Mucosa of stomach (tissue), 1 donor: ENCODE results near the gene SIK3.
A peak's percentile ranks its signal among the peaks of the same experiment; 100 is the strongest.
"Not testable (repeated sequence)": the region's sequence is repeated elsewhere in the genome, so short reads cannot be mapped to it uniquely, and the experiment has no call there.

Experiments
- H3K27me3 ChIP-seq: one replicate; pipeline ENCODE4 v1.7.0; 2013; ENCODE audit warnings: mild to moderate bottlenecking, low read length; ENCODE audit not compliant: control insufficient read depth, insufficient read depth
- H3K36me3 ChIP-seq: one replicate; pipeline ENCODE4 v1.7.0; 2013; ENCODE audit warnings: low read length; ENCODE audit not compliant: control insufficient read depth, insufficient read depth
- H3K4me1 ChIP-seq: one replicate; pipeline ENCODE4 v1.7.0; 2013; ENCODE audit warnings: mild to moderate bottlenecking, low read length; ENCODE audit not compliant: control insufficient read depth, insufficient read depth
- H3K4me3 ChIP-seq: one replicate; pipeline ENCODE4 v1.7.0; 2013; ENCODE audit warnings: low read length
- H3K9ac ChIP-seq: one replicate; pipeline ENCODE4 v1.7.0; 2013; ENCODE audit warnings: mild to moderate bottlenecking, low read length, moderate library complexity
- H3K9me3 ChIP-seq: one replicate; pipeline ENCODE4 v1.7.0; 2013; ENCODE audit warnings: mild to moderate bottlenecking, low read length, moderate library complexity; ENCODE audit not compliant: control insufficient read depth
- donor health status: Pancreatic carcinoma.

SIK3 gene

DNA sequence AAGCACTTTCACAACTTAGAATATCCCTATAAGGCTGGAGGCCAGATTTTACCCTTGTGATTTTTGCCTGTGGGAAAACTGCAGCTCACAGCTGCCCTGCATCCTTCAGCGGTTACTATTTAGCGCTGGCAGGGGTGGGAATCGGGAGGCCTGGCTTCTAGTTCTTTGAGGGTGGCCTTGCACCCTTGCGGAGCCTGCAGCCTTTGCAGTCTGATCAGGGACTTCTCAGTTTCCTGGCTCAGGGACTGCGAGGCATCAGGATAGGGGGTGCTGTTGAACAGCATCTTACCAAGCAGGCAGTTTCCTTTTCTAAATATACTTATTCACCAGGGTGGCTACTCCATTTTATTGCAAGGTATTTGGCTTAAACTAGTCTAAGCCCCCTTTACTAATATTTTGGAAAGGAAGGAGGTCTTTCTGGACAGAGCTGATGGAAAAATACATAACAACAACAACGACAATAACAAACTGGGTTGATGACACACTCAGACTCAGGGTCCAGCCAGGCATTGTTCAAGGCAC is 257.9 kb downstream of the SIK3 start:
- peaks cover 25% of the 10 kb centered on the region for H3K4me1 ChIP-seq

GRCh38 chr11:116838321-116839084 is 259.7 kb downstream of the SIK3 start:
- Histone ChIP-seq H3K4me3 (no peak overlapping the region), H3K9me3 (no peaks in the 10 kb centered on the region), H3K36me3 (no peaks in the 10 kb centered on the region), H3K9ac (no peak overlapping the region), H3K4me1 (peaks cover 29% of the 10 kb centered on the region), H3K27me3 (no peaks in the 10 kb centered on the region)

More for the DNA sequence above, 257.9 kb downstream of the SIK3 start:
- no peak overlapping the region for H3K9ac ChIP-seq
- no peaks in the 10 kb centered on the region for H3K27me3 ChIP-seq
- H3K9me3 ChIP-seq: no peaks in the 10 kb centered on the region
- H3K36me3 ChIP-seq: no peaks in the 10 kb centered on the region
- H3K4me3 ChIP-seq: no peak overlapping the region

- H3K9ac ChIP-seq: no peak within 1 kb of the TSS
- no peaks in the 10 kb centered on the region for H3K36me3 ChIP-seq
- peaks cover 28% of the 10 kb centered on the region for H3K4me1 ChIP-seq
Measured at GRCh38 chr11:116837231-116838091, 260.8 kb downstream of the SIK3 start, which contains the start of gene APOA1. TSS of gene APOA1 (minus strand) at chr11:116837622. CDS start at chr11:116837387, 235 bp downstream.

GRCh38 chr11:116836632-116836991 is 261.6 kb downstream of the SIK3 start:
- no peaks in the 10 kb centered on the region for H3K36me3 ChIP-seq
- no peak overlapping the region for H3K9ac ChIP-seq
- H3K4me3 ChIP-seq: no peak overlapping the region
- H3K9me3 ChIP-seq: no peaks in the 10 kb centered on the region
- H3K4me1 ChIP-seq: peaks cover 33% of the 10 kb centered on the region
- H3K27me3 ChIP-seq: no peaks in the 10 kb centered on the region

More at GRCh38 chr11:116837231-116838091, 260.8 kb downstream of the SIK3 start, which contains the start of gene APOA1:
- H3K27me3 ChIP-seq: no peaks in the 10 kb centered on the region
- H3K4me3 ChIP-seq: no peak within 1 kb of the TSS
- no peaks in the 10 kb centered on the region for H3K9me3 ChIP-seq

GRCh38 chr11:116835791-116836631 is 262.2 kb downstream of the SIK3 start:
- no peaks in the 10 kb centered on the region for H3K36me3 ChIP-seq
- H3K4me3 ChIP-seq: peak overlapping the region; percentile 15
- peaks cover 36% of the 10 kb centered on the region for H3K4me1 ChIP-seq
- no peaks in the 10 kb centered on the region for H3K27me3 ChIP-seq
- H3K9ac ChIP-seq: no peak overlapping the region
- no peaks in the 10 kb centered on the region for H3K9me3 ChIP-seq

- H3K36me3 ChIP-seq: no peaks in the 10 kb centered on the region
- H3K27me3 ChIP-seq: no peaks in the 10 kb centered on the region
- H3K4me3 ChIP-seq: peak overlapping the region; percentile 15
- H3K9me3 ChIP-seq: no peaks in the 10 kb centered on the region
- H3K9ac ChIP-seq: no peak overlapping the region
- peaks cover 36% of the 10 kb centered on the region for H3K4me1 ChIP-seq
Measured at GRCh38 chr11:116835042-116835772, 263.0 kb downstream of the SIK3 start.

DNA sequence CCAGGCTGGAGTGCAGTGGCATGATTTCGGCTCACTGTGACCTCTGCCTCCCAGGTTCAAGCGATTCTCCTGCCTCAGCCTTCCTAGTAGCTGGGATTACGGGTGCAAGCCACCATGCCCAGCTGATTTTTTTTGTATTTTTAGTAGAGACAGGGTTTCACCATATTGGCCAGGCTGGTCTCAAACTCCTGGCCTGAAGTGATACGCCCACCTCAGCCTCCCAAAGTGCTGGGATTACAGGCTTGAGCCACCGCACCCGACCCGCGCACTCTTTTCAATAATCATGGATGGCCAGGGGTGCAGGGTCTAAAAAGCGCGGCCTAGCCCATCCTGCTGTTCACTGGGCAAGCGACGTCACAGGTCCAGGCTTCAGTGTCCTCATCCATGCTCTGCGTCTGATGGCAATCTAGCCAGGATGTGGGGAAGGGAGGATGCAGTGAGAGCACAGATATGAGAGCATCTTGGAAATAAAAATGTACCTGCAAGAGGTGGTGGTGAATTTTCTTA is 263.6 kb downstream of the SIK3 start:
- not testable (repeated sequence) for H3K36me3 ChIP-seq, H3K4me3 ChIP-seq, H3K9ac ChIP-seq, H3K9me3 ChIP-seq, H3K27me3 ChIP-seq
- peaks cover 40% of the 10 kb centered on the region for H3K4me1 ChIP-seq

DNA sequence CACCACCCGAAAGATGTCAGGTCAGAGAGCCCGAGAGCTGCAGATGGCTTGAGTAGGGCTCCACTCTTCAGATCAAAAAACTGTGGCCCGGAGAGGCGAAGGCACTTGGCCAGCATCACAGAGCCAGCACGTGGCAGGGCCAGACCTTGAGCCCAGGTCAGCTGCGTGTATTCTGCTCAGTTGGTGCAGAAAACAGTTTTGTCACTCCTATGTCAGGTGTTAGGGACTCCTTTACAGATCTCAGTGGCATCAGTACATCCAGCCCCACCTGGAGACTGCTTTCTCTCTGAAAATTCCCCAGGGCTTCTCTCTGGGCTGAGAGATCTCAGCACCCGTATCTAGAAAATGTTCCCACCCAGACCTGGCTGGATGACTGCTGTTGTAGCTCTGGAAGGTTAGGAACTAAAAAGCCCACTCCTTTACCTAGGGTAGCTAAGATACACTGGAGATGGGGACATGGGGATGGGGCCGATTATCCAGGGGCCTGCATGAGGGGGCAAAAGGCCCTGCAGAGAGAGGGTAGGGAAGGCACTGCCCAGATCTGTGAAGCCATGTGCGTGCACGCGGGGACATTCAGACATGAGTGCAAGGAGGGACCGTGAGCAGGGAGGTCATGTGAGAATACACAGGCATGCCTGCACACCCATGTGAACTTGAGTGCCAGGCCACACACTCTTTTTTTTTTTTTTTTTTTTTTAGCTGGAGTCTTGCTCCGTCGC is 264.3 kb downstream of the SIK3 start:
- Histone ChIP-seq H3K4me1 (peaks cover 44% of the 10 kb centered on the region), H3K27me3 (no peaks in the 10 kb centered on the region), H3K4me3 (no peak overlapping the region), H3K9me3 (no peaks in the 10 kb centered on the region), H3K36me3 (no peaks in the 10 kb centered on the region), H3K9ac (no peak overlapping the region)

DNA sequence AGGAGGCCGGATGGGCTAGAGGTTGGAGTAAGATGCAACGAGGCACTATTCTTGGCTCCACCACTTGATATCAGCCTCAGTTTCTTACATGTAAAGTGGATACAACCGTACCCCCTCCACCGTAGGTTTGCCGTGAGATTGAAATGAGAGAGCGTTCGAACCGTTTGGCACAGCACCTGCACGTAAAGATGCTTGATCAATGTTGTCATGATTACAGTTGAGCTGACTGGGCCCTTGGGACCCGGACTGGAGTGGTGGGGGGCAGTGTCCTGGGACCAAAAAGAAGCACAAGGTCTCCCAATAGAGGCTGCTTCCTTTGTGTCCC is 264.8 kb downstream of the SIK3 start:
- Histone ChIP-seq H3K4me1 (peaks cover 44% of the 10 kb centered on the region), H3K4me3 (no peak overlapping the region), H3K27me3 (no peaks in the 10 kb centered on the region), H3K9me3 (no peaks in the 10 kb centered on the region), H3K9ac (no peak overlapping the region), H3K36me3 (no peaks in the 10 kb centered on the region)

DNA sequence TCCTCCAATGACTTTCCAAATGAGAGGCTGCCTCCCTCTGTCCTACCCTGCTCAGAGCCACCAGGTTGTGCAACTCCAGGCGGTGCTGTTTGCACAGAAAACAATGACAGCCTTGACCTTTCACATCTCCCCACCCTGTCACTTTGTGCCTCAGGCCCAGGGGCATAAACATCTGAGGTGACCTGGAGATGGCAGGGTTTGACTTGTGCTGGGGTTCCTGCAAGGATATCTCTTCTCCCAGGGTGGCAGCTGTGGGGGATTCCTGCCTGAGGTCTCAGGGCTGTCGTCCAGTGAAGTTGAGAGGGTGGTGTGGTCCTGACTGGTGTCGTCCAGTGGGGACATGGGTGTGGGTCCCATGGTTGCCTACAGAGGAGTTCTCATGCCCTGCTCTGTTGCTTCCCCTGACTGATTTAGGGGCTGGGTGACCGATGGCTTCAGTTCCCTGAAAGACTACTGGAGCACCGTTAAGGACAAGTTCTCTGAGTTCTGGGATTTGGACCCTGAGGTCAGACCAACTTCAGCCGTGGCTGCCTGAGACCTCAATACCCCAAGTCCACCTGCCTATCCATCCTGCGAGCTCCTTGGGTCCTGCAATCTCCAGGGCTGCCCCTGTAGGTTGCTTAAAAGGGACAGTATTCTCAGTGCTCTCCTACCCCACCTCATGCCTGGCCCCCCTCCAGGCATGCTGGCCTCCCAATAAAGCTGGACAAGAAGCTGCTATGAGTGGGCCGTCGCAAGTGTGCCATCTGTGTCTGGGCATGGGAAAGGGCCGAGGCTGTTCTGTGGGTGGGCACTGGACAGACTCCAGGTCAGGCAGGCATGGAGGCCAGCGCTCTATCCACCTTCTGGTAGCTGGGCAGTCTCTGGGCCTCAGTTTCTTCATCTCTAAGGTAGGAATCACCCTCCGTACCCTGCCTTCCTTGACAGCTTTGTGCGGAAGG is 265.6 kb downstream of the SIK3 start:
- peak overlapping the region; percentile 12 for H3K9ac ChIP-seq
- no peaks in the 10 kb centered on the region for H3K36me3 ChIP-seq
- H3K9me3 ChIP-seq: no peaks in the 10 kb centered on the region
- H3K4me1 ChIP-seq: peaks cover 44% of the 10 kb centered on the region
- no peaks in the 10 kb centered on the region for H3K27me3 ChIP-seq
- H3K4me3 ChIP-seq: no peak overlapping the region
